Measurements from ENCODE around the gene TNFRSF13B.

The TNFRSF13B gene

GRCh38 chr17:16929757-16930520 is 42.0 kb downstream of the TNFRSF13B start:
- Histone ChIP-seq H3K4me1 (ENCODE audit: insufficient read depth, low read length, severe bottlenecking) (no peaks in the 10 kb centered on the region), H3K79me2 (ENCODE audit: insufficient read depth, low read length) (no peaks in the 10 kb centered on the region), H3K9ac (ENCODE audit: low read length) (no peak overlapping the region), H3F3A (ENCODE audit: insufficient read depth, low read length) (no peaks in the 10 kb centered on the region), H3K4me2 (ENCODE audit: low read length) (no peak overlapping the region), H2AFZ (ENCODE audit: low read length) (no peak overlapping the region), H3K9me3 (ENCODE audit: low read length) (no peaks in the 10 kb centered on the region), H3K4me3 (ENCODE audit: low read depth, low read length, poor library complexity, severe bottlenecking) (no peak overlapping the region), H3K27me3 (ENCODE audit: insufficient read depth, low read length) (no peaks in the 10 kb centered on the region), H3K27ac (ENCODE audit: low read depth, low read length, poor library complexity, severe bottlenecking) (no peak overlapping the region), H4K20me1 (ENCODE audit: insufficient read depth, low read length) (no peaks in the 10 kb centered on the region), H3K36me3 (ENCODE audit: insufficient read depth, low read length) (no peaks in the 10 kb centered on the region), H3K9me2 (ENCODE audit: low read depth, low read length) (no peaks in the 10 kb centered on the region)
- no peak for TF ChIP-seq CTCF (IDR thresholded peaks at IDR 0.05; ENCODE audit: low read length)
- TF ChIP-seq EZH2 (IDR thresholded peaks at IDR 0.05; ENCODE audit: borderline replicate concordance, low read length), result no peak

- Histone ChIP-seq H3K27ac (ENCODE audit: low read depth, low read length, poor library complexity, severe bottlenecking) (no peak overlapping the region), H3K9me2 (ENCODE audit: low read depth, low read length) (no peaks in the 10 kb centered on the region), H3K4me3 (ENCODE audit: low read depth, low read length, poor library complexity, severe bottlenecking) (no peak overlapping the region), H3K4me1 (ENCODE audit: insufficient read depth, low read length, severe bottlenecking) (no peaks in the 10 kb centered on the region), H3K9ac (ENCODE audit: low read length) (no peak overlapping the region), H2AFZ (ENCODE audit: low read length) (no peak overlapping the region), H3K27me3 (ENCODE audit: insufficient read depth, low read length) (no peaks in the 10 kb centered on the region), H3K79me2 (ENCODE audit: insufficient read depth, low read length) (no peaks in the 10 kb centered on the region), H3K4me2 (ENCODE audit: low read length) (no peak overlapping the region), H3K36me3 (ENCODE audit: insufficient read depth, low read length) (no peaks in the 10 kb centered on the region), H4K20me1 (ENCODE audit: insufficient read depth, low read length) (no peaks in the 10 kb centered on the region), H3F3A (ENCODE audit: insufficient read depth, low read length) (no peaks in the 10 kb centered on the region), H3K9me3 (ENCODE audit: low read length) (no peaks in the 10 kb centered on the region)
- TF ChIP-seq EZH2 (IDR thresholded peaks at IDR 0.05; ENCODE audit: borderline replicate concordance, low read length), result no peak
- no peak for TF ChIP-seq CTCF (IDR thresholded peaks at IDR 0.05; ENCODE audit: low read length)
These were observed 42.8 kb downstream of the TNFRSF13B start for GRCh38 chr17:16929035-16929680.

- H3K36me3 ChIP-seq (ENCODE audit: insufficient read depth, low read length), result no peaks in the 10 kb centered on the region
- TF ChIP-seq CTCF (IDR thresholded peaks at IDR 0.05; ENCODE audit: low read length) (no peak), EZH2 (IDR thresholded peaks at IDR 0.05; ENCODE audit: borderline replicate concordance, low read length) (no peak)
- H3K79me2 ChIP-seq (ENCODE audit: insufficient read depth, low read length), result no peaks in the 10 kb centered on the region
- no peak overlapping the region for H3K4me2 ChIP-seq (ENCODE audit: low read length)
- no peaks in the 10 kb centered on the region for H3K27me3 ChIP-seq (ENCODE audit: insufficient read depth, low read length)
- no peaks in the 10 kb centered on the region for H4K20me1 ChIP-seq (ENCODE audit: insufficient read depth, low read length)
- H3K4me3 ChIP-seq (ENCODE audit: low read depth, low read length, poor library complexity, severe bottlenecking), result no peak overlapping the region
- H3K9me3 ChIP-seq (ENCODE audit: low read length), result no peaks in the 10 kb centered on the region
- no peak overlapping the region for H3K27ac ChIP-seq (ENCODE audit: low read depth, low read length, poor library complexity, severe bottlenecking)
- no peak overlapping the region for H2AFZ ChIP-seq (ENCODE audit: low read length)
- H3K4me1 ChIP-seq (ENCODE audit: insufficient read depth, low read length, severe bottlenecking), result no peaks in the 10 kb centered on the region
- no peak overlapping the region for H3K9ac ChIP-seq (ENCODE audit: low read length)
- no peaks in the 10 kb centered on the region for H3K9me2 ChIP-seq (ENCODE audit: low read depth, low read length)
- H3F3A ChIP-seq (ENCODE audit: insufficient read depth, low read length), result no peaks in the 10 kb centered on the region
These were observed 43.4 kb downstream of the TNFRSF13B start for GRCh38 chr17:16928406-16929034.
